ENCODE measurements around the gene L3MBTL2.

- TF ChIP-seq CTCF (IDR thresholded peaks at IDR 0.05; ENCODE audit: low read depth, low read length) (no peak), EZH2phosphoT487 (IDR thresholded peaks at IDR 0.05; ENCODE audit: low read depth) (no peak)
Measured at GRCh38 chr22:41204992-41205900, at the start of gene L3MBTL2.

Data from OCI-LY3 (cell line).